OCI-LY3 (cell line): ENCODE results near the gene RAPGEF2.

Experiments used
- EZH2phosphoT487 ChIP-seq: fragments of 200-600 bp; shearing (Covaris generic); IDR thresholded peaks from 2 replicates; pipeline ENCODE4 v1.6.1; 2018; ENCODE audit warnings: antibody characterized with exemption, mixed run types, low read depth
- TF ChIP-seq, protein P1 (sequence below): fragments of 200-600, 300-600 bp; sonication (generic); IDR thresholded peaks from 2 replicates; pipeline ENCODE4 v1.5.1; 2014; ENCODE audit warnings: antibody characterized with exemption, low read length, low read depth

DNA sequence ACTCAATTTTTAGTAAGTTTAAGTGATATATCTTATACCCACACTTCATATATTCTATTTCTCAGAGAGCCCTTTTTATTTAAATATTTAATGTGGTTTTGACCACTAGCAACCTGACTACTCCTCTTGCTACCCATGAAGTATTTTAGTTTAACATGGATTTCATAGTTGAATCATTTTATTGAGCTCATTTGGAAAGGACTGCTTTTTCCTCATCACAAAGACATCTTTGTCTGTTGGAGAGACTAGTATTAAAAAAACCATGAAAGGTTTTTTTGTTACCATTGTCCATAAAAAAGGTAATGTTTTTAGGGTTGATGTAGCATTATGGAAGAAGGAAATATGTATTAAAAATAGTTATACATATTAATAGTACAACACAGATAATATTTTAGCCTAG is 139.5 kb downstream of the RAPGEF2 start:
- TF ChIP-seq, protein P1, sequence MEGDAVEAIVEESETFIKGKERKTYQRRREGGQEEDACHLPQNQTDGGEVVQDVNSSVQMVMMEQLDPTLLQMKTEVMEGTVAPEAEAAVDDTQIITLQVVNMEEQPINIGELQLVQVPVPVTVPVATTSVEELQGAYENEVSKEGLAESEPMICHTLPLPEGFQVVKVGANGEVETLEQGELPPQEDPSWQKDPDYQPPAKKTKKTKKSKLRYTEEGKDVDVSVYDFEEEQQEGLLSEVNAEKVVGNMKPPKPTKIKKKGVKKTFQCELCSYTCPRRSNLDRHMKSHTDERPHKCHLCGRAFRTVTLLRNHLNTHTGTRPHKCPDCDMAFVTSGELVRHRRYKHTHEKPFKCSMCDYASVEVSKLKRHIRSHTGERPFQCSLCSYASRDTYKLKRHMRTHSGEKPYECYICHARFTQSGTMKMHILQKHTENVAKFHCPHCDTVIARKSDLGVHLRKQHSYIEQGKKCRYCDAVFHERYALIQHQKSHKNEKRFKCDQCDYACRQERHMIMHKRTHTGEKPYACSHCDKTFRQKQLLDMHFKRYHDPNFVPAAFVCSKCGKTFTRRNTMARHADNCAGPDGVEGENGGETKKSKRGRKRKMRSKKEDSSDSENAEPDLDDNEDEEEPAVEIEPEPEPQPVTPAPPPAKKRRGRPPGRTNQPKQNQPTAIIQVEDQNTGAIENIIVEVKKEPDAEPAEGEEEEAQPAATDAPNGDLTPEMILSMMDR, result no peak
- no peak for TF ChIP-seq EZH2phosphoT487
